ENCODE measurements around the gene TFF2.

GRCh38 chr21:42387843-42388340 is 37.1 kb upstream of the TFF2 start:
- TF ChIP-seq CTCF (IDR thresholded peaks at IDR 0.05) (no peak), POLR2A (IDR thresholded peaks at IDR 0.05) (no peak)
